ENCODE data around the gene RALGDS.
"Not testable (repeated sequence)": the region's sequence is repeated elsewhere in the genome, so short reads cannot be mapped to it uniquely, and the experiment has no call there.

RALGDS gene

DNA sequence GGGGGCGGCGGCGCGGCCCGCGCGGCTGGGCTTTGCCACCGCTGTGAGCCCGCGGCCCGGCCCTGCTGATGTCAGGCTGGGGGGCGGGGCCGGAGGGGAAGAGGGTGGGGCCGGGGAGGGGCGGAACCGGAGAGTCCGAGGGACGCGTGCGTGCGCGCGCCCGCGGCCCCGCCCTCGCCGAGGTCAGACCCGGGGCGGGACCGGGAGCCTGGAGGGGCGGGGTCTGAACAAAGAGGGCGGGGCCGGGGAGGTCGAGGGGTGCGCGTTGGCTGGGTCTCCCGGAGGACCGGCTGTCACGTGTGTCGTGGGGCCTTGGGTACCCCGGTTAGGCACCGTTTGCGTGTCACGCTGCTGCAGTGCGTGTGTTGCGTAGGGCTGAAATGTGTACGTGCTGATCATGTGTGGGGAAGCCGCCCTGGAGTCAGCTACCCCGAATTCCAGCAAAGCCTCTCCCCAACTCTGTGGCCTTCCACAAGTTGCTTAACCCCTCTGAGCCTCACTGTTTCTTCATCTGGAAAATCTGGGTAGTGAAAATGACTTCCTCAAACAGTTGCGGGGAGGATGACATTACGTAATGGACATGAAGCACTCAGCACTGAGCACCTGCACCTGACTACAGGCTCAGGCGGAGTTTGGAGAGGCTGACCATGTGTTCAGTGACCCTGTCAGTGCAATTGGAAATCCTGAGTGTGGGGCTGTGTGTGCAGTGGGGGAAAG is at the start of gene RALGDS:
Gene RALGDS, minus strand, starts transcription at position 43 of the 717 bp plus-strand sequence. CDS start 86 bp downstream, outside the sequence.
- no peaks in the 10 kb centered on the region for H3K9me3 Mint-ChIP-seq
- H3K4me1 Mint-ChIP-seq, result peaks cover 55% of the 10 kb centered on the region
- H3K36me3 Mint-ChIP-seq, result no peaks in the 10 kb centered on the region
- H3K27ac Mint-ChIP-seq, result peak within 1 kb of the TSS; percentile 94
- H3K4me3 Mint-ChIP-seq, result peak within 1 kb of the TSS; percentile 80
- no peaks in the 10 kb centered on the region for H3K27me3 Mint-ChIP-seq

GRCh38 chr9:133170716-133171115 is 49.7 kb upstream of the RALGDS start:
- H3K4me1 Mint-ChIP-seq, result no peaks in the 10 kb centered on the region
- H3K9me3 Mint-ChIP-seq, result no peaks in the 10 kb centered on the region
- H3K27ac Mint-ChIP-seq, result no peak overlapping the region
- no peak overlapping the region for H3K4me3 Mint-ChIP-seq
- no peaks in the 10 kb centered on the region for H3K36me3 Mint-ChIP-seq
- no peaks in the 10 kb centered on the region for H3K27me3 Mint-ChIP-seq

- H3K36me3 Mint-ChIP-seq, result not testable (repeated sequence)
Observed at GRCh38 chr9:133169687-133170086, 48.6 kb upstream of the RALGDS start.

DNA sequence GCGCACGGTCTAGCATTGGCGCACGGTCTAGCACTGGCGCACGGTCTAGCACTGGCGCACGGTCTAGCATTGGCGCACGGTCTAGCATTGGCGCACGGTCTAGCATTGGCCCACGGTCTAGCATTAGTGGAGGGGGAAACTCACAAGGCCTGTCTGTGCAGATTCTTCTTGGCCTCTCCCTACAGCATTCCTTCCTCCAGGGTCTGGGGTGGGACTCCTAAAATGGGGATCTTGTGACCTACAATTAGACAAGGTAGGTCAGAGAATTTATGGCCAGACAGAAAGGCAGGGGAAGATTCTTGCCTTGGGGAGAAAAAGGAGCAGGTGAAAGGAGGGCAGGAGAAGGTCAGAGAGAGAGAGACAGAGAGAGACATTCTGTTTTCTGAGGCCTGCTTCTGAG is 48.1 kb upstream of the RALGDS start:
- Mint-ChIP-seq H3K4me3 (no peak overlapping the region), H3K27me3 (no peaks in the 10 kb centered on the region), H3K4me1 (no peaks in the 10 kb centered on the region), H3K27ac (peak overlapping the region; percentile 23), H3K36me3 (no peaks in the 10 kb centered on the region), H3K9me3 (no peaks in the 10 kb centered on the region)

More at GRCh38 chr9:133169687-133170086, 48.6 kb upstream of the RALGDS start:
- not testable (repeated sequence) for H3K9me3 Mint-ChIP-seq, H3K27ac Mint-ChIP-seq, H3K27me3 Mint-ChIP-seq, H3K4me3 Mint-ChIP-seq, H3K4me1 Mint-ChIP-seq

- H3K4me1 Mint-ChIP-seq, result no peaks in the 10 kb centered on the region
- no peaks in the 10 kb centered on the region for H3K36me3 Mint-ChIP-seq
- H3K27me3 Mint-ChIP-seq, result no peaks in the 10 kb centered on the region
- no peak overlapping the region for H3K27ac Mint-ChIP-seq
- H3K9me3 Mint-ChIP-seq, result no peaks in the 10 kb centered on the region
- H3K4me3 Mint-ChIP-seq, result no peak overlapping the region
Observed at GRCh38 chr9:133168432-133168831, 47.4 kb upstream of the RALGDS start.

GRCh38 chr9:133167769-133168168 is 46.7 kb upstream of the RALGDS start:
- Mint-ChIP-seq H3K4me1 (no peaks in the 10 kb centered on the region), H3K4me3 (no peak overlapping the region), H3K27me3 (no peaks in the 10 kb centered on the region), H3K9me3 (no peaks in the 10 kb centered on the region), H3K36me3 (no peaks in the 10 kb centered on the region), H3K27ac (no peak overlapping the region)

DNA sequence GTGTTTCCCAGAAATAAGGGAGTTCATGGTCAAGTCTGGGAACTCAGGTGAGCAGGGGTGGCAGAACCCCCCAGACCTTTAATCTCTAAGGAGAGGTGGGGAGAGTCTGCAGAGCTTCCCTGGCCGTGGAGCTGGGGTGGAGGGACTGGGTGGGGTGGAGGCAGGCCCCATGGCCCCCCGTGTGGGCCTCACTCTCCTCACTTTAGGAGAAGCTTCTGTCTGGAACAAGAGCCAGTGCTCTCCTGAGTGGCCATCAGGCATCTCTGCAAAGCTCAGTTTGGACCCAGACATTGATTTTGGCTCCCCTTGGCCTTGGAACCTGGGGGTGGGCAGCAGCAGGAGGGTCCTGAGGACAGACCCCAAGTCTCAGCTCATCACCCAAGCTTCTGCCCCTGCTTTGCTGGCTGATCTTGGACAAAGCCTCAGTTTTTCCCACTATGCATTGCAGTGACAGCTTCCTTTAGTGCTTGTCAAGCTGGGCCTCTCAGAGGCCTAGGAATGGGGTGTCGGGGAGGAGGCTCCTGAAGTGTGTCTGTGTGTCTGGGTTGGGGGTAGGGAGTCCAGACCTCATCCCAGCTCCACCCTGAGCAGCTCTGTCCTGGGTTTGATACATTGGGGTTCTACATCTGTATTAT is 46.2 kb upstream of the RALGDS start:
- Mint-ChIP-seq H3K27ac (no peak overlapping the region), H3K4me3 (no peak overlapping the region), H3K4me1 (no peaks in the 10 kb centered on the region), H3K9me3 (no peaks in the 10 kb centered on the region), H3K27me3 (no peaks in the 10 kb centered on the region), H3K36me3 (no peaks in the 10 kb centered on the region)

GRCh38 chr9:133166392-133166791 is 45.4 kb upstream of the RALGDS start:
- H3K9me3 Mint-ChIP-seq, result no peaks in the 10 kb centered on the region
- H3K27ac Mint-ChIP-seq, result no peak overlapping the region
- H3K36me3 Mint-ChIP-seq, result no peaks in the 10 kb centered on the region
- H3K4me1 Mint-ChIP-seq, result peaks cover 4% of the 10 kb centered on the region
- H3K27me3 Mint-ChIP-seq, result no peaks in the 10 kb centered on the region
- no peak overlapping the region for H3K4me3 Mint-ChIP-seq

DNA sequence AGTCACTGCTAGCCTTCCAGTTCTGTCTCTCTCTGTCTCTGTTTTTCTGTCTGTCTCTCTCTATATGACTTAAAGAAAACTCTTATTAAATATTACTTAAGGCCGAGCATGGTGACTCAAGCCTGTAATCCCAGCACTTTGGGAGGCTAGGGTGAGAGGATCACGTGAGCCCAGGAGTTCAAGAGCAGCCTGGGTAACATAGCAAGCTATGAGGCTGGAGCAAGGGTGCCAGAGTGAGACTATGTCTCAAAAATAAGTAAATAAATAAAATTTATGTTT is 44.4 kb upstream of the RALGDS start:
- H3K4me3 Mint-ChIP-seq, result no peak overlapping the region
- H3K36me3 Mint-ChIP-seq, result no peaks in the 10 kb centered on the region
- no peaks in the 10 kb centered on the region for H3K9me3 Mint-ChIP-seq
- peaks cover 8% of the 10 kb centered on the region for H3K4me1 Mint-ChIP-seq
- no peak overlapping the region for H3K27ac Mint-ChIP-seq
- no peaks in the 10 kb centered on the region for H3K27me3 Mint-ChIP-seq

DNA sequence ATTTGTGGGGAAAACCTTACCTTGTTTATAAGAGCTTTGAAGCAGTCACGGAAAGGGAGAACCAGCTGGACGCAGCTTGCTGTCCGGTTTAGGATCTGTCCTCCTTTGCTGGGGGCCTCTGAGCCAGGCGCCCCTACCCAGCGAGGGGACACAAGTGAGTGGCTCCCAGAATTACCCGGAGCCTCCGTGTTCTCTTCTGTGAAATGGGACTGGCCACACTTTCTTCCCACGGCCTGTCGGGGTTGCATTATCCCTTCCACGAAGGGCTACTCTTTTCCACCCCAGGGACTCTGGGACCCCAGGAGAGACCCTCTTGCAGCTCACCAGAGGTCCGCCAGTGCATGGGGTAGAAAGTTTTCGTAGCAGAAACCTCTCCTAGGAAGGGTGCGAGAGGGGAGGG is 43.2 kb upstream of the RALGDS start:
- Mint-ChIP-seq H3K27ac (no peak overlapping the region), H3K27me3 (no peaks in the 10 kb centered on the region), H3K36me3 (no peaks in the 10 kb centered on the region), H3K4me3 (peak overlapping the region; percentile 77), H3K4me1 (peaks cover 8% of the 10 kb centered on the region), H3K9me3 (no peaks in the 10 kb centered on the region)

DNA sequence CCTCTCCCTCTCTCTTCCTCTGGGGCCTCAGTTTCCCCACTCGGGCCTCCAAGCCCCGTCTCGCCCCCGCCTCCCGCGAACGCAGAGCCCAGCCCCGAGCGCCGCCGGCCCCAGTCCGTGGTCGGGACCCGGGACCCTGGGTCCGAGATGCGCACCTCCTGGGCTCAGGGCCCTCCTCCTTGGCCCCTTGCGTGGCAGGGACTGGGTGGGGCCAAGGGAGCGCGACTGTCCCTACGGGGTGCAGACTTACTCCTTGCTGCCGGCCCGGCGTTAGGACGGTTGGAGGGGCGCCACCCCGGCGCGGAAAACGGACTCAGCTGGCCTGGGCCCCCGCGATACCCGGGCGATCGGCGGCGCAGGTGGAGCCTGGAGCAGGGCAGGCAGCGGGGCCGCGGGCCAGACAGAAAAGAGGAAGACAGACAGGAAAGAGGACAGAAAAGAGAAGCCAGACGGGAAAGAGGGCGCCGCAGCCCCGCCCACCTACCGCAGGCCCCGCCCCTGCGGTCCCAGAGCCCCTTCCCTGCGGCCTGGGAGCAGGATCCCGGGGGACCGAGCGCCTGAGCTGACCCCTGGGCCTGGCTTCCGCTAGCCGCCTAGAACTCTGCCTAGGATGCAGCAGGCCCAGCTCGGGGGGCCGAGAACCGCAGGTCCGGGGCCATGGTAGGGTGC is 42.6 kb upstream of the RALGDS start, which contains the start of gene GBGT1:
Gene GBGT1, minus strand, starts transcription at position 411 of the 669 bp plus-strand sequence. CDS start 1,502 bp downstream, outside the sequence.
- peak within 1 kb of the TSS; percentile 77 for H3K4me3 Mint-ChIP-seq
- no peak within 1 kb of the TSS for H3K27ac Mint-ChIP-seq
- no peaks in the 10 kb centered on the region for H3K9me3 Mint-ChIP-seq
- no peaks in the 10 kb centered on the region for H3K36me3 Mint-ChIP-seq
- peaks cover 8% of the 10 kb centered on the region for H3K4me1 Mint-ChIP-seq
- no peaks in the 10 kb centered on the region for H3K27me3 Mint-ChIP-seq

- Mint-ChIP-seq H3K4me1 (peaks cover 8% of the 10 kb centered on the region), H3K36me3 (no peaks in the 10 kb centered on the region), H3K27me3 (no peaks in the 10 kb centered on the region), H3K9me3 (no peaks in the 10 kb centered on the region), H3K4me3 (peak overlapping the region; percentile 33), H3K27ac (no peak overlapping the region)
Observed at GRCh38 chr9:133162861-133163503, 41.9 kb upstream of the RALGDS start.

DNA sequence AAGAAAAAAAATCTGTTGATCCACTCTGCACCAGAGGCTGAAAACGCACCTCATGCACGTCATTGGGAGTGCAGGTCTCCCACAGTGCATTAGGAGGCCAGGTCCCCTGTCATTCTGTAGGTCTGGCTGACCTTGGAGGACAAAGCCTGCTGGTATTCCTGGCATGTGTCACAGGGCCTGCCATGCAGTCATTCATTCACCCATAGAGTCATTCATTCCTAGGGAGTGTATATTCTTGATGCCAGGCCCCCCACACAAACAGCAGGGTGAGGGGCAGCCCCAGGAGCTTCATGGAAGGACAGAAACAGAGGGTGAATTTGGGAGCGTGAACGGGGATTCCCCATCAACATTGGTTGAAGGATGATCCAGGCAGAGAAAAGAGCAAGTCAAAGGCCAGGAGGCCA is 40.5 kb upstream of the RALGDS start:
- Mint-ChIP-seq H3K4me3 (peak overlapping the region; percentile 21), H3K27me3 (no peaks in the 10 kb centered on the region), H3K4me1 (peaks cover 8% of the 10 kb centered on the region), H3K27ac (no peak overlapping the region), H3K36me3 (no peaks in the 10 kb centered on the region), H3K9me3 (no peaks in the 10 kb centered on the region)

GRCh38 chr9:133160742-133161546 is 39.9 kb upstream of the RALGDS start:
- no peak overlapping the region for H3K4me3 Mint-ChIP-seq
- peaks cover 8% of the 10 kb centered on the region for H3K4me1 Mint-ChIP-seq
- no peaks in the 10 kb centered on the region for H3K27me3 Mint-ChIP-seq
- H3K27ac Mint-ChIP-seq, result no peak overlapping the region
- H3K9me3 Mint-ChIP-seq, result no peaks in the 10 kb centered on the region
- H3K36me3 Mint-ChIP-seq, result no peaks in the 10 kb centered on the region

- Mint-ChIP-seq H3K4me1 (peaks cover 8% of the 10 kb centered on the region), H3K36me3 (no peaks in the 10 kb centered on the region), H3K9me3 (no peaks in the 10 kb centered on the region), H3K27me3 (no peaks in the 10 kb centered on the region), H3K27ac (no peak overlapping the region), H3K4me3 (no peak overlapping the region)
Observed at GRCh38 chr9:133158695-133159094, 37.7 kb upstream of the RALGDS start.

Measured in activated naive CD4-positive, alpha-beta T cell treated with anti-CD3 and anti-CD28 coated beads, Interleukin-2, amount 50 U/mL, for 24 hours (primary cell).